ENCODE measurements around the gene MKX.

DNA sequence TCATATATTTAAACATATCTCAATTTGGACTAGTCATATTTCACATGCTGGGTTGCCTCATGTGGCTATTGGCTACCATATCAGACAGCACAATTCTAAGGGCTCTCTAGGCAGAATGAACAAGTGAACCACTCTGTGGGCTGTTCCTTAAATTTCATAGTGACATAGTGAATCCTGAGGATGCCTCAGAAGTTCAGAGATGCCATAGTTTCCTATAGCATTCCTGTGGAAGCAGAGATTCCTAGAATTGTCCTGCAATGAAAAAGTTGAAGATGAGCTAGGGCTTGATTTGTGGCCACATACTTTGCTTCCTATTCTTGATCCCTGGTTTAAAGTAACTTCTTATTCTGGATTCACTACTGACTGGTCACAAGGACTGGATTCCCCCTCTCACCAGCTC is 35.6 kb downstream of the MKX start:
- TF ChIP-seq CTCF (IDR thresholded peaks at IDR 0.05) (no peak), POLR2A (IDR thresholded peaks at IDR 0.05) (no peak), POLR2AphosphoS5 (IDR thresholded peaks at IDR 0.05) (no peak)
